Measurements from ENCODE around the gene PPP6C. TPM values are rescaled to one million over a fixed set of nuclear protein-coding genes. Genes with fewer than 3 reads are reported as not detected.

PPP6C gene
- total and polyA plus RNA-seq, 2 donors (not counting 3 experiments of a cell fraction or from before 2014, with no cell fraction given), result 19.3 to 42.6 TPM

DNA sequence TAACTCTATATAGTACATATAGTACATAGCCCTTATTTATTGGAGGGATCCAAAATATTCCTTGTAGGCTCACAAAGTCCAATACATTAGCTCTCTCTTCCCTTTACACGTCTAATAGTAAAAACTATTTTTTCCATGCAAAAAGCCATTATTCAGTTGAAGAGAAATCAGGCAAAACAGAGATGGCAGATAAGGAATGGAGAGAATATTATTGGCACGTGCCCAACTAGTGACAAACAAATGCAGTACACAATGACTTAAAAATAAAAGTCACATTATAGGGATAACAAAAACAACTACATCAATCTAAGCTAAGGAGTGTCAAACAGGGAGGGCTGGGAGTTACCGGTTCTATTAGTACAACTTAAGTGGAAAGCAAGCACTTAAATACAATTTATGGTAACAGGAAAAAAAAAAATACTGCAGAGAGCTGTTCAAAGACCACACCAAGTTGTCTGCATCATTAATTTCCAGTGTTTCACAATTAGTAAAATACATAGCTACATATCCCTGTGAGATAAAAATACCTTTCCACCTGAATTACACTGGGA lies 42.1 kb downstream of the PPP6C start:
- no peak overlapping the region for H3K4me2 ChIP-seq (ENCODE audit: insufficient read depth, low read length)
- H3K9me1 ChIP-seq (replicated peaks; ENCODE audit: control insufficient read depth, extremely low read depth, insufficient read depth, low read length), result no peaks in the 10 kb centered on the region
- no peaks in the 10 kb centered on the region for H3K79me2 ChIP-seq (ENCODE audit: control insufficient read depth, insufficient read depth, low read length)
- DNase-seq (ENCODE audit: low read depth, low spot score) (peak; percentile 15), FAIRE-seq (no peak)
- BruUV-seq (replicated peaks), result no TSS peak
- H4K20me1 ChIP-seq (replicated peaks; ENCODE audit: control insufficient read depth, extremely low read depth, insufficient read depth, low read length), result no peaks in the 10 kb centered on the region
- H3K36me3 ChIP-seq (ENCODE audit: control insufficient read depth in 2 of 2, extremely low read depth in 1 of 2, insufficient read depth in 2 of 2, low read length in 2 of 2), result peaks cover 7 to 17% of the 10 kb centered on the region in 2 experiments
- dilution Hi-C loops (cut with MboI; ENCODE audit: extremely low pct_ligation_motif_present, low sequenced_read_pairs) (no loop called here), intact Hi-C loops (cut with micrococcal nuclease) (no loop called here)
- H3K9ac ChIP-seq (replicated peaks; ENCODE audit: extremely low read depth, insufficient read depth, low read length), result no peak overlapping the region
- H3K27me3 ChIP-seq (ENCODE audit: control insufficient read depth in 2 of 2, insufficient read depth in 2 of 2, low read length in 2 of 2), result no peaks in the 10 kb centered on the region
- no peak overlapping the region for H2AFZ ChIP-seq (ENCODE audit: low read depth, low read length)
- TF ChIP-seq MYC (IDR thresholded peaks at IDR 0.05; ENCODE audit: low read depth, low read length), result no peak
- TF ChIP-seq, protein P1, sequence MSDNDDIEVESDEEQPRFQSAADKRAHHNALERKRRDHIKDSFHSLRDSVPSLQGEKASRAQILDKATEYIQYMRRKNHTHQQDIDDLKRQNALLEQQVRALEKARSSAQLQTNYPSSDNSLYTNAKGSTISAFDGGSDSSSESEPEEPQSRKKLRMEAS (IDR thresholded peaks at IDR 0.05; ENCODE audit: insufficient read depth, insufficient read length), result no peak
- no peak for TF ChIP-seq GATA2 (IDR thresholded peaks at IDR 0.05; ENCODE audit: insufficient read depth, insufficient read length, low read depth, low read length)
- TF ChIP-seq EZH2 (IDR thresholded peaks at IDR 0.05; ENCODE audit: borderline replicate concordance, low read depth, low read length, severe bottlenecking), result no peak
- TF ChIP-seq JUN (IDR thresholded peaks at IDR 0.05; ENCODE audit: borderline replicate concordance, insufficient read depth, insufficient read length, low read depth), result no peak
- TF ChIP-seq, protein P2, sequence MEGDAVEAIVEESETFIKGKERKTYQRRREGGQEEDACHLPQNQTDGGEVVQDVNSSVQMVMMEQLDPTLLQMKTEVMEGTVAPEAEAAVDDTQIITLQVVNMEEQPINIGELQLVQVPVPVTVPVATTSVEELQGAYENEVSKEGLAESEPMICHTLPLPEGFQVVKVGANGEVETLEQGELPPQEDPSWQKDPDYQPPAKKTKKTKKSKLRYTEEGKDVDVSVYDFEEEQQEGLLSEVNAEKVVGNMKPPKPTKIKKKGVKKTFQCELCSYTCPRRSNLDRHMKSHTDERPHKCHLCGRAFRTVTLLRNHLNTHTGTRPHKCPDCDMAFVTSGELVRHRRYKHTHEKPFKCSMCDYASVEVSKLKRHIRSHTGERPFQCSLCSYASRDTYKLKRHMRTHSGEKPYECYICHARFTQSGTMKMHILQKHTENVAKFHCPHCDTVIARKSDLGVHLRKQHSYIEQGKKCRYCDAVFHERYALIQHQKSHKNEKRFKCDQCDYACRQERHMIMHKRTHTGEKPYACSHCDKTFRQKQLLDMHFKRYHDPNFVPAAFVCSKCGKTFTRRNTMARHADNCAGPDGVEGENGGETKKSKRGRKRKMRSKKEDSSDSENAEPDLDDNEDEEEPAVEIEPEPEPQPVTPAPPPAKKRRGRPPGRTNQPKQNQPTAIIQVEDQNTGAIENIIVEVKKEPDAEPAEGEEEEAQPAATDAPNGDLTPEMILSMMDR (IDR thresholded peaks at IDR 0.05; ENCODE audit: extremely low read depth in 1 of 2, insufficient read depth in 1 of 2, low read depth in 1 of 2, low read length in 2 of 2), result no peak
- TF ChIP-seq POLR2AphosphoS5 (IDR thresholded peaks at IDR 0.05; ENCODE audit: insufficient read depth, low read depth, low read length), result no peak
- no peak for TF ChIP-seq POLR2A (IDR thresholded peaks at IDR 0.05; ENCODE audit: low read depth, low read length)
- TF ChIP-seq FOS (IDR thresholded peaks at IDR 0.05; ENCODE audit: borderline replicate concordance, insufficient read depth, low read length), result no peak
- POLR2A ChIA-PET, result no interaction called here
- H3K4me3 ChIP-seq (replicated peaks in 1 of 3; ENCODE audit: insufficient read depth in 1 of 3, low read depth in 1 of 3, low read length in 3 of 3), result no peak overlapping the region
- no peak overlapping the region for H3K27ac ChIP-seq (ENCODE audit: insufficient read depth, low read depth, low read length)
- CTCF ChIA-PET, result interaction anchor here (0.9 to 1.3 kb wide), 4 partner anchors 9 to 375 kb away, joined by 3 to 5 read pairs (median 4); partner anchors contain the start of gene WDR38
- peaks cover 3% of the 10 kb centered on the region for H3K4me1 ChIP-seq (ENCODE audit: control insufficient read depth, extremely low read depth, insufficient read depth, low read length)
- no peaks in the 10 kb centered on the region for H3K9me3 ChIP-seq (replicated peaks; ENCODE audit: control insufficient read depth, insufficient read depth, low read length)
